UCSD-AML1 (cell line): ENCODE results near the gene NF1.
"Not testable (repeated sequence)": the region's sequence is repeated elsewhere in the genome, so short reads cannot be mapped to it uniquely, and the experiment has no call there.

Experiments
- DNase-seq: peaks from one replicate; lab custom pipeline; 2025; ENCODE audit not compliant: unreplicated experiment; lab: John Stamatoyannopoulos, UW

NF1 gene

GRCh38 chr17:31378638-31379037, 283.9 kb downstream of the NF1 start:
- no peak for DNase-seq

- no peak for DNase-seq
These were observed 284.9 kb downstream of the NF1 start for GRCh38 chr17:31379597-31380205.

GRCh38 chr17:31381165-31381668, 286.4 kb downstream of the NF1 start:
- no peak for DNase-seq

GRCh38 chr17:31382668-31383275, 288.0 kb downstream of the NF1 start:
- not testable (repeated sequence) for DNase-seq

- DNase-seq: not testable (repeated sequence)
These were observed 288.7 kb downstream of the NF1 start for GRCh38 chr17:31383488-31383887.

- no peak for DNase-seq
These were observed 290.9 kb downstream of the NF1 start for GRCh38 chr17:31385428-31386285.

GRCh38 chr17:31386542-31387075, 291.8 kb downstream of the NF1 start:
- DNase-seq: no peak

- DNase-seq: no peak
These were observed 292.7 kb downstream of the NF1 start for GRCh38 chr17:31387438-31387837.

GRCh38 chr17:31388351-31388750, 293.6 kb downstream of the NF1 start:
- DNase-seq: no peak

- peak; percentile 56 for DNase-seq
These were observed 294.2 kb downstream of the NF1 start for GRCh38 chr17:31388770-31389656.

GRCh38 chr17:31389657-31390381, 295.0 kb downstream of the NF1 start:
- DNase-seq: no peak

- DNase-seq: no peak
These were observed 295.6 kb downstream of the NF1 start for GRCh38 chr17:31390426-31390747.

GRCh38 chr17:31390748-31391495, 296.1 kb downstream of the NF1 start:
- no peak for DNase-seq

- DNase-seq: no peak
These were observed 296.7 kb downstream of the NF1 start, which contains the start of gene RAB11FIP4 for GRCh38 chr17:31391496-31391949. Gene RAB11FIP4 (plus strand): TSS chr17:31391675. CDS start chr17:31391853, 178 bp downstream.

- DNase-seq: no peak
These were observed 297.5 kb downstream of the NF1 start for GRCh38 chr17:31392002-31392855.

GRCh38 chr17:31392856-31393748, 298.3 kb downstream of the NF1 start:
- DNase-seq: no peak

GRCh38 chr17:31393749-31394146, 299.0 kb downstream of the NF1 start:
- DNase-seq: no peak
